A549 (cell line): ENCODE data around the gene CTXN1.

Source experiments
- CTCF ChIP-seq: fragments of >200 bp; sonication (Bioruptor Twin); formaldehyde crosslinking; IDR thresholded peaks from 3 replicates; pipeline ENCODE4 v1.5.1; 2016
- SREBF2 ChIP-seq: fragments of 450-650 bp; IDR thresholded peaks from 2 replicates; pipeline ENCODE4 v1.6.1; 2014; ENCODE audit warnings: mild to moderate bottlenecking, moderate library complexity
- TP53 ChIP-seq: fragments of 250-450 bp; sonication (Bioruptor Pico); IDR thresholded peaks from 2 replicates; pipeline ENCODE4 v1.5.0; 2021; ENCODE audit warnings: mild to moderate bottlenecking, moderate library complexity

- no peak for TF ChIP-seq TP53 (CRISPR knock-in tag)
- TF ChIP-seq SREBF2: no peak
- TF ChIP-seq CTCF: no peak
Measured at GRCh38 chr19:7922836-7923195, 3.1 kb downstream of the CTXN1 start.
